ENCODE results near the gene ARHGEF39. TPM values are rescaled to one million over a fixed set of nuclear protein-coding genes. Genes with fewer than 3 reads are reported as not detected.

The ARHGEF39 gene
- total and polyA plus RNA-seq, 9 of the 15 experiments (the other 6 are each of a cell fraction or from before 2014, with no cell fraction given): 2.8 to 21.7 (median 12.9) TPM

DNA sequence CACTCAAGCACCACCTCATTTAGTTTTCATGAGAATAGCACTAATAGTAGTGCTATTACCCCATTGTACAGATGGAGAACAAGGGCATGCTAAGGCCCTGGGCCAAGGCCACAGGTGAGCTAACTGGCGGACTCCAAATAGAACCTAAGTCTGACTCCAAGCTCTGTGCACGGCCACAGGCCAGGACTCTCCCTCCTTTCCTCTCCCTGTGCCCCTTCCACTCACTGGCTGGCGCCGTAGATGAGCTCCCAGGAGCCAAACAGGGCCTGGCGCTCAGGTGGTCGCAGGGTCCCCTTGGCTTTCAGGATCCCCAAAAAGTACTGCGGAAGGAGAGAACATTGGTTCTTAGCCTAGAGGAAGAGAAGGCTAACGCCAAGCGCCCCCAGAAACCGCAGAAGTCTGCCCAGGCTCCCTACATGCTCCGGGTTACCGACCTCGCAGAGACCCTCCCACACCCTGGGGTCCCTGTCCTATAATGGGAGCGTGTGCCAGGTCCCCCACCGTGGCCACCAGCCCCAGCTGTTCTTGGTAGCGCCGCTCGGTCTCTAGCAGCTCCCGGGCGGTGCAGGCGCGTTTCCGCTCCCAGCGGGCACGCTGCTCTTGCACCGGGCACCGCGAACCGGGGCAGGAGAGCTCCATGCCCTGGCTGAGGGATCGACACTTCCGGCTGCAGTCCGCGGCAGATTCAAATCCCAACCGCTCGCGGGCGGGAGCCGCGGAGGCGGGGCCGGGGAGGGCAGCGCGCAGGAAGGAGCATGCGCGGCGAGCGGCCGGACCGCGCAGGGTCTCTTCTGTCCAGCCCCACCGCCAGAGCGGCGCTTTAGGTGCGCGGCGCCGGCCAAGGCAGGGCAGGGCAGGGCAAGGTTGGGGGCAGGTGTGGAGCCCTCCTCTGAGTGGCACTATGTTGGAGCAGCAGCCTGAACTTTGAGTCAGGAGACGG lies at the start of gene ARHGEF39 (continued):
- TF ChIP-seq, protein P1, sequence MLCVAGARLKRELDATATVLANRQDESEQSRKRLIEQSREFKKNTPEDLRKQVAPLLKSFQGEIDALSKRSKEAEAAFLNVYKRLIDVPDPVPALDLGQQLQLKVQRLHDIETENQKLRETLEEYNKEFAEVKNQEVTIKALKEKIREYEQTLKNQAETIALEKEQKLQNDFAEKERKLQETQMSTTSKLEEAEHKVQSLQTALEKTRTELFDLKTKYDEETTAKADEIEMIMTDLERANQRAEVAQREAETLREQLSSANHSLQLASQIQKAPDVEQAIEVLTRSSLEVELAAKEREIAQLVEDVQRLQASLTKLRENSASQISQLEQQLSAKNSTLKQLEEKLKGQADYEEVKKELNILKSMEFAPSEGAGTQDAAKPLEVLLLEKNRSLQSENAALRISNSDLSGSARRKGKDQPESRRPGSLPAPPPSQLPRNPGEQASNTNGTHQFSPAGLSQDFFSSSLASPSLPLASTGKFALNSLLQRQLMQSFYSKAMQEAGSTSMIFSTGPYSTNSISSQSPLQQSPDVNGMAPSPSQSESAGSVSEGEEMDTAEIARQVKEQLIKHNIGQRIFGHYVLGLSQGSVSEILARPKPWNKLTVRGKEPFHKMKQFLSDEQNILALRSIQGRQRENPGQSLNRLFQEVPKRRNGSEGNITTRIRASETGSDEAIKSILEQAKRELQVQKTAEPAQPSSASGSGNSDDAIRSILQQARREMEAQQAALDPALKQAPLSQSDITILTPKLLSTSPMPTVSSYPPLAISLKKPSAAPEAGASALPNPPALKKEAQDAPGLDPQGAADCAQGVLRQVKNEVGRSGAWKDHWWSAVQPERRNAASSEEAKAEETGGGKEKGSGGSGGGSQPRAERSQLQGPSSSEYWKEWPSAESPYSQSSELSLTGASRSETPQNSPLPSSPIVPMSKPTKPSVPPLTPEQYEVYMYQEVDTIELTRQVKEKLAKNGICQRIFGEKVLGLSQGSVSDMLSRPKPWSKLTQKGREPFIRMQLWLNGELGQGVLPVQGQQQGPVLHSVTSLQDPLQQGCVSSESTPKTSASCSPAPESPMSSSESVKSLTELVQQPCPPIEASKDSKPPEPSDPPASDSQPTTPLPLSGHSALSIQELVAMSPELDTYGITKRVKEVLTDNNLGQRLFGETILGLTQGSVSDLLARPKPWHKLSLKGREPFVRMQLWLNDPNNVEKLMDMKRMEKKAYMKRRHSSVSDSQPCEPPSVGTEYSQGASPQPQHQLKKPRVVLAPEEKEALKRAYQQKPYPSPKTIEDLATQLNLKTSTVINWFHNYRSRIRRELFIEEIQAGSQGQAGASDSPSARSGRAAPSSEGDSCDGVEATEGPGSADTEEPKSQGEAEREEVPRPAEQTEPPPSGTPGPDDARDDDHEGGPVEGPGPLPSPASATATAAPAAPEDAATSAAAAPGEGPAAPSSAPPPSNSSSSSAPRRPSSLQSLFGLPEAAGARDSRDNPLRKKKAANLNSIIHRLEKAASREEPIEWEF (CRISPR knock-in tag; IDR thresholded peaks at IDR 0.05): no peak
- peak; percentile 68 for TF ChIP-seq SAP30 (IDR thresholded peaks at IDR 0.05; ENCODE audit: borderline replicate concordance, insufficient read depth, low read depth, low read length, poor library complexity, severe bottlenecking)
- no peak for TF ChIP-seq IFI16 (CRISPR knock-in tag; IDR thresholded peaks at IDR 0.05)
- TF ChIP-seq, protein P2, sequence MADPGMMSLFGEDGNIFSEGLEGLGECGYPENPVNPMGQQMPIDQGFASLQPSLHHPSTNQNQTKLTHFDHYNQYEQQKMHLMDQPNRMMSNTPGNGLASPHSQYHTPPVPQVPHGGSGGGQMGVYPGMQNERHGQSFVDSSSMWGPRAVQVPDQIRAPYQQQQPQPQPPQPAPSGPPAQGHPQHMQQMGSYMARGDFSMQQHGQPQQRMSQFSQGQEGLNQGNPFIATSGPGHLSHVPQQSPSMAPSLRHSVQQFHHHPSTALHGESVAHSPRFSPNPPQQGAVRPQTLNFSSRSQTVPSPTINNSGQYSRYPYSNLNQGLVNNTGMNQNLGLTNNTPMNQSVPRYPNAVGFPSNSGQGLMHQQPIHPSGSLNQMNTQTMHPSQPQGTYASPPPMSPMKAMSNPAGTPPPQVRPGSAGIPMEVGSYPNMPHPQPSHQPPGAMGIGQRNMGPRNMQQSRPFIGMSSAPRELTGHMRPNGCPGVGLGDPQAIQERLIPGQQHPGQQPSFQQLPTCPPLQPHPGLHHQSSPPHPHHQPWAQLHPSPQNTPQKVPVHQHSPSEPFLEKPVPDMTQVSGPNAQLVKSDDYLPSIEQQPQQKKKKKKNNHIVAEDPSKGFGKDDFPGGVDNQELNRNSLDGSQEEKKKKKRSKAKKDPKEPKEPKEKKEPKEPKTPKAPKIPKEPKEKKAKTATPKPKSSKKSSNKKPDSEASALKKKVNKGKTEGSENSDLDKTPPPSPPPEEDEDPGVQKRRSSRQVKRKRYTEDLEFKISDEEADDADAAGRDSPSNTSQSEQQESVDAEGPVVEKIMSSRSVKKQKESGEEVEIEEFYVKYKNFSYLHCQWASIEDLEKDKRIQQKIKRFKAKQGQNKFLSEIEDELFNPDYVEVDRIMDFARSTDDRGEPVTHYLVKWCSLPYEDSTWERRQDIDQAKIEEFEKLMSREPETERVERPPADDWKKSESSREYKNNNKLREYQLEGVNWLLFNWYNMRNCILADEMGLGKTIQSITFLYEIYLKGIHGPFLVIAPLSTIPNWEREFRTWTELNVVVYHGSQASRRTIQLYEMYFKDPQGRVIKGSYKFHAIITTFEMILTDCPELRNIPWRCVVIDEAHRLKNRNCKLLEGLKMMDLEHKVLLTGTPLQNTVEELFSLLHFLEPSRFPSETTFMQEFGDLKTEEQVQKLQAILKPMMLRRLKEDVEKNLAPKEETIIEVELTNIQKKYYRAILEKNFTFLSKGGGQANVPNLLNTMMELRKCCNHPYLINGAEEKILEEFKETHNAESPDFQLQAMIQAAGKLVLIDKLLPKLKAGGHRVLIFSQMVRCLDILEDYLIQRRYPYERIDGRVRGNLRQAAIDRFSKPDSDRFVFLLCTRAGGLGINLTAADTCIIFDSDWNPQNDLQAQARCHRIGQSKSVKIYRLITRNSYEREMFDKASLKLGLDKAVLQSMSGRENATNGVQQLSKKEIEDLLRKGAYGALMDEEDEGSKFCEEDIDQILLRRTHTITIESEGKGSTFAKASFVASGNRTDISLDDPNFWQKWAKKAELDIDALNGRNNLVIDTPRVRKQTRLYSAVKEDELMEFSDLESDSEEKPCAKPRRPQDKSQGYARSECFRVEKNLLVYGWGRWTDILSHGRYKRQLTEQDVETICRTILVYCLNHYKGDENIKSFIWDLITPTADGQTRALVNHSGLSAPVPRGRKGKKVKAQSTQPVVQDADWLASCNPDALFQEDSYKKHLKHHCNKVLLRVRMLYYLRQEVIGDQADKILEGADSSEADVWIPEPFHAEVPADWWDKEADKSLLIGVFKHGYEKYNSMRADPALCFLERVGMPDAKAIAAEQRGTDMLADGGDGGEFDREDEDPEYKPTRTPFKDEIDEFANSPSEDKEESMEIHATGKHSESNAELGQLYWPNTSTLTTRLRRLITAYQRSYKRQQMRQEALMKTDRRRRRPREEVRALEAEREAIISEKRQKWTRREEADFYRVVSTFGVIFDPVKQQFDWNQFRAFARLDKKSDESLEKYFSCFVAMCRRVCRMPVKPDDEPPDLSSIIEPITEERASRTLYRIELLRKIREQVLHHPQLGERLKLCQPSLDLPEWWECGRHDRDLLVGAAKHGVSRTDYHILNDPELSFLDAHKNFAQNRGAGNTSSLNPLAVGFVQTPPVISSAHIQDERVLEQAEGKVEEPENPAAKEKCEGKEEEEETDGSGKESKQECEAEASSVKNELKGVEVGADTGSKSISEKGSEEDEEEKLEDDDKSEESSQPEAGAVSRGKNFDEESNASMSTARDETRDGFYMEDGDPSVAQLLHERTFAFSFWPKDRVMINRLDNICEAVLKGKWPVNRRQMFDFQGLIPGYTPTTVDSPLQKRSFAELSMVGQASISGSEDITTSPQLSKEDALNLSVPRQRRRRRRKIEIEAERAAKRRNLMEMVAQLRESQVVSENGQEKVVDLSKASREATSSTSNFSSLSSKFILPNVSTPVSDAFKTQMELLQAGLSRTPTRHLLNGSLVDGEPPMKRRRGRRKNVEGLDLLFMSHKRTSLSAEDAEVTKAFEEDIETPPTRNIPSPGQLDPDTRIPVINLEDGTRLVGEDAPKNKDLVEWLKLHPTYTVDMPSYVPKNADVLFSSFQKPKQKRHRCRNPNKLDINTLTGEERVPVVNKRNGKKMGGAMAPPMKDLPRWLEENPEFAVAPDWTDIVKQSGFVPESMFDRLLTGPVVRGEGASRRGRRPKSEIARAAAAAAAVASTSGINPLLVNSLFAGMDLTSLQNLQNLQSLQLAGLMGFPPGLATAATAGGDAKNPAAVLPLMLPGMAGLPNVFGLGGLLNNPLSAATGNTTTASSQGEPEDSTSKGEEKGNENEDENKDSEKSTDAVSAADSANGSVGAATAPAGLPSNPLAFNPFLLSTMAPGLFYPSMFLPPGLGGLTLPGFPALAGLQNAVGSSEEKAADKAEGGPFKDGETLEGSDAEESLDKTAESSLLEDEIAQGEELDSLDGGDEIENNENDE (IDR thresholded peaks at IDR 0.05; ENCODE audit: low read depth, low read length): no peak
- no peak for TF ChIP-seq RBM25 (IDR thresholded peaks at IDR 0.05; ENCODE audit: low read depth, low read length, severe bottlenecking)
- TF ChIP-seq, protein P3, sequence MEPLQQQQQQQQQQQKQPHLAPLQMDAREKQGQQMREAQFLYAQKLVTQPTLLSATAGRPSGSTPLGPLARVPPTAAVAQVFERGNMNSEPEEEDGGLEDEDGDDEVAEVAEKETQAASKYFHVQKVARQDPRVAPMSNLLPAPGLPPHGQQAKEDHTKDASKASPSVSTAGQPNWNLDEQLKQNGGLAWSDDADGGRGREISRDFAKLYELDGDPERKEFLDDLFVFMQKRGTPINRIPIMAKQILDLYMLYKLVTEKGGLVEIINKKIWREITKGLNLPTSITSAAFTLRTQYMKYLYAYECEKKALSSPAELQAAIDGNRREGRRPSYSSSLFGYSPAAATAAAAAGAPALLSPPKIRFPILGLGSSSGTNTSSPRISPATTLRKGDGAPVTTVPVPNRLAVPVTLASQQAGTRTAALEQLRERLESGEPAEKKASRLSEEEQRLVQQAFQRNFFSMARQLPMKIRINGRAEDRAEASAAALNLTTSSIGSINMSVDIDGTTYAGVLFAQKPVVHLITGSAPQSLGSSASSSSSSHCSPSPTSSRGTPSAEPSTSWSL (CRISPR knock-in tag; IDR thresholded peaks at IDR 0.05; ENCODE audit: borderline replicate concordance): no peak
